LNCaP clone FGC (cell line): Measurements from ENCODE around the gene TMEM240.

Source experiments
- DNase-seq: peaks from one replicate; pipeline ENCODE4 v3.0.0-alpha.2; 2011; ENCODE audit warnings: low read depth
- H3K4me3 ChIP-seq: 2 replicates; pipeline ENCODE4 v1.5.1; 2011; ENCODE audit warnings: mild to moderate bottlenecking, low read depth, low read length, control low read depth
- TF ChIP-seq, protein P1 (sequence below): IDR thresholded peaks from 2 replicates; pipeline ENCODE4 v1.5.1; 2012; ENCODE audit warnings: mild to moderate bottlenecking; ENCODE audit not compliant: control insufficient read depth, insufficient read depth; ENCODE audit errors: extremely low read depth

The TMEM240 gene

DNA sequence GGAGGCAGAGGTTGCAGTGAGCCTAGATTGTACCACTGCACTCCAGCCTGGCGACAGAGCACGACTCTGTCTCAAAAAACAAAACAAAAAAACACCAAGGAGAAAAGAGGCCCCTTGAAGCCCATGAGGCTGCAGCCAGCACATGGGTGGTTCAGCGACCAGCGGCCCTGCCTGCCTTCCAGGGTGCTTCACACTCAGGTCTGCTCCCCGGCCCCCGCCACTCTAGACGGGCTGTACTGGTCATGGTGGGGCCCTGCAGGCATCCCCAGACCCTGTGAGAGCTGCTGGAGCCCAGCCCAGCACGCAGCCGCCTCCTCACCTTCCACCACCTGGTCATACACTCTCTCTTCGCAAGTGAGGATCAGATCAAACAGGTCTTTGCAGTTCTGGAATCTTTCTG, 4.1 kb upstream of the TMEM240 start:
- no peak overlapping the region for H3K4me3 ChIP-seq
- TF ChIP-seq, protein P1, sequence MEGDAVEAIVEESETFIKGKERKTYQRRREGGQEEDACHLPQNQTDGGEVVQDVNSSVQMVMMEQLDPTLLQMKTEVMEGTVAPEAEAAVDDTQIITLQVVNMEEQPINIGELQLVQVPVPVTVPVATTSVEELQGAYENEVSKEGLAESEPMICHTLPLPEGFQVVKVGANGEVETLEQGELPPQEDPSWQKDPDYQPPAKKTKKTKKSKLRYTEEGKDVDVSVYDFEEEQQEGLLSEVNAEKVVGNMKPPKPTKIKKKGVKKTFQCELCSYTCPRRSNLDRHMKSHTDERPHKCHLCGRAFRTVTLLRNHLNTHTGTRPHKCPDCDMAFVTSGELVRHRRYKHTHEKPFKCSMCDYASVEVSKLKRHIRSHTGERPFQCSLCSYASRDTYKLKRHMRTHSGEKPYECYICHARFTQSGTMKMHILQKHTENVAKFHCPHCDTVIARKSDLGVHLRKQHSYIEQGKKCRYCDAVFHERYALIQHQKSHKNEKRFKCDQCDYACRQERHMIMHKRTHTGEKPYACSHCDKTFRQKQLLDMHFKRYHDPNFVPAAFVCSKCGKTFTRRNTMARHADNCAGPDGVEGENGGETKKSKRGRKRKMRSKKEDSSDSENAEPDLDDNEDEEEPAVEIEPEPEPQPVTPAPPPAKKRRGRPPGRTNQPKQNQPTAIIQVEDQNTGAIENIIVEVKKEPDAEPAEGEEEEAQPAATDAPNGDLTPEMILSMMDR, result no peak
- no peak for DNase-seq

DNA sequence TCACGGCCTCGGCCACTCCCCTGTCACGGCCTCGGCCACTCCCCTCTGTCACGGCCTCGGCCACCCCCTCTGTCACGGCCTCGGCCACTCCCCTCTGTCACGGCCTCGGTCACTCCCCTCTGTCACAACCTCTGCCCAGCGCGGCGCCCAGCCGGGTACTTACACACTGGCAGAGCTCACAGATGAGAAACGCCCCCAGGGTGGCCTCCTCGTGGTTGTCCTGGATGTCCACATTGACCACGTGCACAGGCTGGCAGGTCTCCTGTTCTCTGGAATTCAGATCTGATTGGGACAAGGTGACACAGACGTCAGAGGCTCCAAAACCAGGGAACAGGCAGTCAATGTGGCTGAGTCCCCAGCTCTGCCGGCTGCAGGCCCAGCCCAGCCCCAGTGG, 3.3 kb upstream of the TMEM240 start:
- DNase-seq, result peak; percentile 4
- TF ChIP-seq, protein P1, result no peak
- no peak overlapping the region for H3K4me3 ChIP-seq

DNA sequence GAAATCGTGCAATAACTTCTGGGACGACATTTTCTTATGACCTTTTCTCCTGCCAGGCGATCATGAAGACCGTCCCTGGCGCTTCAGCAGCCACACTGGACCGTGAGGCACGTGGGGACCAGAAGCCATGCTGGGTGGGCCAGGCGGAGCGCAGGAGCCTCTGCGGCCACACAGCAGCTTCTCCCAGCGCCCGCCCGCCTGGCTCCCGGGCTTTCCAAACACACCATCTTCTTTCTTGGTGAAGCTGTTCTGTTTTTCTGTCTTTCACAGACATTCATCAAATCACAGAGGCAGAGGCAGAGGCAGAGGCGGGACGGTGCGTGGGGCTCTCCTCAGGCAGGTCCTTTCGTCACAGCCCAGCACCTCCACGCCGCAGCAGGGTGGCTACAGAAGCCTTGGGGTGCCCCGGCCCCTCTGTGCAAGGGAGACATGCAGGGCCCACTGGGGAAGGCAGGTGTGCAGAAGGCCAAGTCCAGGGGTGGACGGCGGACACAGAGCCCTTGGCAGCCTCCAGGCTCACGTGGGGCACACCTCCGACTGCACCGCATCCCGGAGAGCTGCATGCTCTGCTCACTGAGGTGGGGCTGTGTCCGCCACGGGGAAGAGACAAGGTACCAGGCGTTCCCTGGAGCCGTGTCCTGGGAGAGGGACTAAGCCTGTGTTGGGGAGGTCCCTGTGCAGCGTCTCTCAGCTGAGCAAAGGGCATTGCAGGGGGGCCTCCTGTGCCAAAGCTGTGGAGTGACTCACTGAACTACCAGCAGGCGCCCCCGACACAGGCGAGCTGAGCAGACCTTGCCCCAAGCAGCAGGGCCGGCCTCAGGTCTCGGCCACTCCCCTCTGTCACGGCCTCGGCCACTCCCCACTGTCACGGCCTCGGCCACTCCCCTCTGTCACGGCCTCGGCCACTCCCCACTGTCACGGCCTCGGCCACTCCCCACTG, 2.6 kb upstream of the TMEM240 start:
- no peak for DNase-seq
- TF ChIP-seq, protein P1, result no peak
- no peak overlapping the region for H3K4me3 ChIP-seq

DNA sequence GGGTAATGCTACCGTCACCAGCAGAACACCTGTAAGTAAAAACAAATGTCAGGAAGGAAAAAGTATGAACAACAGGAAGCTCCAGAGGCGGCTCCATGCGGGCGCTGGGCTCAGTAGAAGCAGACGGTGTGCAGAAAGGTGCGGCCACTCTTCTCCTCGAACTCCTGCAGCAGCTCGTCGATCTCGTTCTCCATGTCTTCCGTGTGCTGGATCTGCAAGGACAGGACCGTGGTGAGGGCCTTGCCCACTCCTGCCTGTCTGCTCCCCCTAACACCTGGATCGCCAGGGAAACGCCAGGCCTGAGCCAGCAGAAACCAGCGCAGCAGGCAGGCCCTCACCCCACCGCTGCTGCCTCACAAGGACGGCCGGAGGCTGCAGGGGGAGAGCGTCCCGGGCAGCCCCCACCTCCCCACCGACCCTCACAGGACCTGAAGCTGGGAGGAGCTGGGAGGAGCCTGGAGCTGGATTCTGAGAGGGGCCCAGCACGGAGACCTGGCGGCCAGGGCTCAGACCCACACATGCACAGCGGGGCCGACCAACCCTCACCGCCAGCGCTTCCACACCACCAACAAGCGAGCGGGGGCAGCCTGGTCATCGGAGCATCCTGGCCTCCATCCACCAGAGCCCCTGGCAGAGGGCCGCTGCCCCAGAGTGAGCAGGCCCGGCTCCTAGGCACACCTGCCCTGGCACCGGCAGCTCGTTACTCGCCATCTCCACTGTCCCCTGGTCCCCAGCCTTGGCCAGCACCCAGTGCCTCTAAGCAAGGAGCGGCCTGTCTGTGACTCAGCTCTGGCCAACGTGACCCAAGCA, 1.7 kb upstream of the TMEM240 start:
- DNase-seq, result no peak
- H3K4me3 ChIP-seq, result no peak overlapping the region
- TF ChIP-seq, protein P1, result no peak

DNA sequence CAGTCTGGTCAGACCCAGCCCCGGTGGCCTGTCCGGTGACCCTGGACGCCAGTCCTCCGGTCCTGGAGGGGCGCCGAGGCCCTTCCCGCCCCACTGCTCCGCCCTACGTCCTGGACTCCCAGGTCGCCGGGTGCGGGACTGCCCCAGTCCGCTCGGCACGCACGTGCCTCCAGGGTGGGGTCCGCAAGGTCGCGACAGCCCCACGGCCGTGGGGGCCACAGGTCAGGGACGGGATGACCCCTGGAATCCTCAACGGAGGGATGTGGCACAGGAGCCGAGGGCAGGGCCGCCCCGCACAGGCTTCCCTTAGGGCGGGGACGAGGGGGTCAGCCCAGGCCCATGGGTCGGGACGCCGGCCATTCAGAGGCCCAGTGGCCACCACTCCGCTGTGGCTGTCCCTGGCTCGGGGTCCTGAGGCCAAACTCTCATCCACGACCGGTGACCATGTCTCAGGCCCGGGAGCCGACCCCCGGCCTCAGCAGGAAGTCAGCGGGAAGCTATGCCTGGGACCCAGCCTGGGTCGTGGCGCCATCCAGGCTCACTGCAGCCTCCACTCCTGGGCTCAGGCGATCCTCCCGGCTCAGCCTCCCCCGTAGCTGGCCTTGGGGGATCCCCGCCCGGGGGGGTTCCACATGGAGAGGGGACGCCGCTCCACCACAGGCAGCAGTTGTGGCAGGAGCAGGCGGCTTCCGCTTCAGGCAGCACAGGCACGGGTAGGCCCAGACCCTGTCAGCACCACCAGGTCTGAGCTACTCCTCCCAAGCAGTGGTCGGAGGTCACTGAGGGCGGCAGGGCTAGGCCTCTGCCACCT, 599 bp upstream of the TMEM240 start:
- TF ChIP-seq, protein P1, result no peak
- no peak for DNase-seq
- H3K4me3 ChIP-seq, result no peak overlapping the region

DNA sequence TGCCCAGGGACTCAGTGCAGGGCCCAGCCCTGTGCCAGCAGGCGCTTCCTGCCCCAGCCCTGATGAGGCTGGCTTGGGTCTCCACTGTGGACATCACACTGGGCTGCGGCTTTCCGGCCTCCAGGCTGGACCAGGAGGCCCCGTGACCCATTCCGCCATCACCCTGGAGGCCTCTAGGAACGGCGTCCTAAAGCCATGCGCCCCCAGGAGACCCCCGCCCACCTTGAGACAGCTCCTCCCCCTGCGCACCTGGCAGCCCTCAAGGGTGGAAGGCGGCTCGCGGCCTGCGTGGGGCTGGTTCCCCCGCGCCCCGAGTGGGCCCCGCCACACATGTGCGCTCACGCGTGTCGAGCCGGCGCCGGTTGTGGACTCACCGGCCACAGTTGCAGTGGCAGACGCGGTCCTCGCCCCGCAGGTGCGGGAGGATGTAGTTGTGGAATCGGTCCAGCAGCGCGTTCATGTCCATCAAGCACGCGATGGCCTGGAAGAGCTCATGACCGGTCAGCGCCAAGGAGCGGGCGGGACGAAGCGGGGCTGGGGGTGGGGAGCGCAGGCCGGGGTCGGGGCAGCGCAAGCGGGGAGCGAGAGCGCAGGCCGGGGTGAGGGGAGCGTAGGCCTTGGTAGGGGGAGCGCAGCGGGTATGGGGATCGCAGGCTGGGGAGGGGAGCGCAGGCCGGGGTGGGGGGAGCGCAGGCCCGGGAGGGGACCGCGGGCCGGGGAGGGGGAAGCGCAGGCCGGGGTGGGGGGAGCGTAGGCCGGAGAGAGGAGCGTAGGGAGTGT, 924 bp downstream of the TMEM240 start:
- no peak overlapping the region for H3K4me3 ChIP-seq
- TF ChIP-seq, protein P1, result no peak
- DNase-seq, result no peak
